Placental pericyte (primary cell): Measurements from ENCODE around the gene RSPH1. TPM values are rescaled to one million over a fixed set of nuclear protein-coding genes. Genes with fewer than 3 reads are reported as not detected.

Experiments used
- total RNA-seq: library from RNA; depleted of rRNA; stranded (reverse); fragments of >200 nt; gene quantifications from 2 replicates; pipeline ENCODE4 v1.2.3, GENCODE V29; 2012

RSPH1 gene
- under 0.01 TPM in 1 of 2 replicates, not detected in the other for total RNA-seq

DNA sequence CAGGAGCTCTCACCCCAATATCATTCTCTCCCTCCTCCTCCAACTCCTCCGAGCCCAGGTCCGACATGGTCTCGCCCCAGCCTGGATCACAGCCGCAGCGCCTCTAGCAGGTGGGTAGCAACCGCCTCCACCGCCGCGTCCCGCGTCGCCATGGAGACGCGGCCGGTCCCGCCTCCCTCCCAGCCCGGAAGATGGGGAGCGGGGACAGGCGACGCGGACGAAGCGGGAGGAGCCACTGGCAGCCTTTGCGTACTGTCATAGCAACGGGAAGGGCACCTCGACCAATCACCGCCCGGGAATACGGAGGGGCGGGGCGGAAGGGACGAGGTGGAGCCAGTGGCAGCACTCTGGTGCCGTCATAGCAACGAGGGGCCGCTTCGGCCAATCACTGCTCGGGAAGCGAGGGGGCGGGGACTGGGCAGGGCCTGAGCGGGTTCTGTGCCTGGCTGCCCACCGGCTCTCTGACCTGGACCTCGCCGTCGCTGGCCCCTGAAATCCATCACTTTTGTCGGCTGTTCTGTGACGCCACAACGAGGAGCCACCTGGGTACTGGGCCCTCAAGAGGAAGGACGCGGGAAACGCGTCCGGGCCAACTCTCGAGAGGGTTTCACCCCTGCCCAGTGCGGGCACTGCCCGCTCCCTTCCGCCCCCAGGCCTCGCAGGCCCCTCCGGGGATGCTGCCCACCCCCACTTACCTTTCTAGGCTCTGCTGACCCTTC lies at the start of gene RSPH1:
Gene RSPH1 (minus strand): TSS at position 105 of the 719 bp plus-strand sequence. CDS start 38 bp downstream, at position 67.

GRCh38 chr21:42513151-42513984 lies 17.3 kb upstream of the RSPH1 start, which contains the start of gene SLC37A1:
SLC37A1 (plus strand) TSS chr21:42513852; CDS start chr21:42518455, 4,603 bp downstream.

Other genes with a start within 250 kb of the RSPH1 start
- not detected in 2 replicates for gene TFF3, start 180.8 kb downstream of the RSPH1 start, total RNA-seq
- not detected in 2 replicates for gene TFF2, start 145.2 kb downstream of the RSPH1 start, total RNA-seq
- gene TFF1, start 129.7 kb downstream of the RSPH1 start, total RNA-seq = not detected in 2 replicates
- gene TMPRSS3, start 100.2 kb downstream of the RSPH1 start, total RNA-seq = not detected in 2 replicates
- gene UBASH3A, start 92.3 kb downstream of the RSPH1 start, total RNA-seq = not detected in 2 replicates
- 0.43 and 0.88 TPM in 2 replicates for gene SLC37A1, start 17.6 kb upstream of the RSPH1 start, total RNA-seq
- 1.7 and 4.6 TPM in 2 replicates for gene PDE9A, start 157.4 kb upstream of the RSPH1 start, total RNA-seq